Midbrain (tissue), 1 donor: ENCODE measurements around the gene PANX2.
"Not testable (repeated sequence)": the region's sequence is repeated elsewhere in the genome, so short reads cannot be mapped to it uniquely, and the experiment has no call there.

Source experiments
- DNase-seq: peaks from one replicate; lab custom pipeline; 2025; lab: John Stamatoyannopoulos, UW

PANX2 gene

GRCh38 chr22:50147258-50148165 lies 23.0 kb upstream of the PANX2 start:
- not testable (repeated sequence) for DNase-seq

GRCh38 chr22:50148166-50148500 lies 22.4 kb upstream of the PANX2 start:
- DNase-seq = no peak

GRCh38 chr22:50148991-50149721 lies 21.4 kb upstream of the PANX2 start:
- no peak for DNase-seq

- no peak for DNase-seq
Measured at GRCh38 chr22:50150161-50151129, 20.1 kb upstream of the PANX2 start.

GRCh38 chr22:50151571-50152537 lies 18.7 kb upstream of the PANX2 start:
- DNase-seq = no peak

- DNase-seq = no peak
Measured at GRCh38 chr22:50153056-50153755, 17.3 kb upstream of the PANX2 start.

GRCh38 chr22:50153756-50154140 lies 16.8 kb upstream of the PANX2 start:
- no peak for DNase-seq

- DNase-seq = no peak
Measured at GRCh38 chr22:50157709-50158375, 12.7 kb upstream of the PANX2 start.

GRCh38 chr22:50160947-50161346 lies 9.6 kb upstream of the PANX2 start:
- no peak for DNase-seq

GRCh38 chr22:50161508-50162390 lies 8.8 kb upstream of the PANX2 start:
- no peak for DNase-seq

- DNase-seq = no peak
Measured at GRCh38 chr22:50162391-50162956, 8.1 kb upstream of the PANX2 start.

- DNase-seq = no peak
Measured at GRCh38 chr22:50165436-50166123, 5.0 kb upstream of the PANX2 start.

- no peak for DNase-seq
Measured at GRCh38 chr22:50167689-50168489, 2.6 kb upstream of the PANX2 start.

- DNase-seq = not testable (repeated sequence)
Measured at GRCh38 chr22:50168490-50169180, 1.9 kb upstream of the PANX2 start.

- no peak for DNase-seq
Measured at GRCh38 chr22:50169181-50169759, 1.3 kb upstream of the PANX2 start.

GRCh38 chr22:50169774-50170341 lies 673 bp upstream of the PANX2 start:
- no peak for DNase-seq
